Ovary (tissue), 3 donors: ENCODE measurements around the gene ACTL7B.

Experiments used
- POLR2A ChIP-seq: fragments of 450-650 bp; IDR thresholded peaks from one replicate; pipeline ENCODE4 v1.6.1; 2017; ENCODE audit warnings: antibody characterized with exemption, mild to moderate bottlenecking, moderate library complexity
- TF ChIP-seq, protein P1 (sequence below), 3 donors: fragments of 450-650 bp in 2 of 3; fragments of 200-600 bp in 1 of 3; IDR thresholded peaks; one replicate each; pipeline versions ENCODE4 v1.5.1 to v1.8.0; 2016 to 2022; ENCODE audit warnings: antibody characterized with exemption in 3 of 3, mild to moderate bottlenecking in 1 of 3
- donor health status: DM: no; HTN: no; CAD: no.

DNA sequence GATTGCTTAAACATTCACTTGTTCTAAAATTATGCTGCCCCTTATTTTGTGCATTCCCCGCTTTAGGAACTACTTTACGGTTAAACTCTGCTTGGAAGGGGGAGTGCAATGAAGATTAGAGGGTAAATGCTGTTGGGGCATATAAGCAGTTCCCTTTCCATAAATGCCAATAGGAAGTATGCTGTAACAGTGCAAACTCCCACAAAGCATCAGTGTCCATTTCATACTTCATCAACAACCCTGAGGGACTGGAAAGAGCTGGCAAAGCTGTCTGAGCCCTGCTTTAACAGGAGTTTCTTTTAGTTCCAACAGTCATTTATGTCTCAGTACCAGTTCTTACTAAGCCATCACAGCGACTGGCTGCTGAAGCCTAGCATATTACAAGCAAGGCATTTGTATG lies 8.1 kb upstream of the ACTL7B start:
- TF ChIP-seq, protein P1, sequence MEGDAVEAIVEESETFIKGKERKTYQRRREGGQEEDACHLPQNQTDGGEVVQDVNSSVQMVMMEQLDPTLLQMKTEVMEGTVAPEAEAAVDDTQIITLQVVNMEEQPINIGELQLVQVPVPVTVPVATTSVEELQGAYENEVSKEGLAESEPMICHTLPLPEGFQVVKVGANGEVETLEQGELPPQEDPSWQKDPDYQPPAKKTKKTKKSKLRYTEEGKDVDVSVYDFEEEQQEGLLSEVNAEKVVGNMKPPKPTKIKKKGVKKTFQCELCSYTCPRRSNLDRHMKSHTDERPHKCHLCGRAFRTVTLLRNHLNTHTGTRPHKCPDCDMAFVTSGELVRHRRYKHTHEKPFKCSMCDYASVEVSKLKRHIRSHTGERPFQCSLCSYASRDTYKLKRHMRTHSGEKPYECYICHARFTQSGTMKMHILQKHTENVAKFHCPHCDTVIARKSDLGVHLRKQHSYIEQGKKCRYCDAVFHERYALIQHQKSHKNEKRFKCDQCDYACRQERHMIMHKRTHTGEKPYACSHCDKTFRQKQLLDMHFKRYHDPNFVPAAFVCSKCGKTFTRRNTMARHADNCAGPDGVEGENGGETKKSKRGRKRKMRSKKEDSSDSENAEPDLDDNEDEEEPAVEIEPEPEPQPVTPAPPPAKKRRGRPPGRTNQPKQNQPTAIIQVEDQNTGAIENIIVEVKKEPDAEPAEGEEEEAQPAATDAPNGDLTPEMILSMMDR (IDR thresholded peaks at IDR 0.05), result no peak
- no peak for TF ChIP-seq POLR2A
